NCI-H1105 treated with DMSO at 0.1 percent for 48 hours (cell line): ENCODE results near the gene UBLCP1.

Source experiments
- DNase-seq: peaks from one replicate; lab custom pipeline; 2025; lab: John Stamatoyannopoulos, UW

The UBLCP1 gene

GRCh38 chr5:159311063-159311462 is 48.0 kb downstream of the UBLCP1 start:
- DNase-seq, result no peak

- no peak for DNase-seq
Measured at GRCh38 chr5:159313197-159313596, 50.1 kb downstream of the UBLCP1 start.

GRCh38 chr5:159316519-159317383 is 53.7 kb downstream of the UBLCP1 start:
- DNase-seq, result peak; percentile 11

GRCh38 chr5:159317849-159318248 is 54.8 kb downstream of the UBLCP1 start:
- no peak for DNase-seq

- no peak for DNase-seq
Measured at GRCh38 chr5:159318448-159318847, 55.4 kb downstream of the UBLCP1 start.

GRCh38 chr5:159319363-159319762 is 56.3 kb downstream of the UBLCP1 start:
- DNase-seq, result no peak

- no peak for DNase-seq
Measured at GRCh38 chr5:159319832-159320231, 56.7 kb downstream of the UBLCP1 start.

- DNase-seq, result no peak
Measured at GRCh38 chr5:159322180-159322579, 59.1 kb downstream of the UBLCP1 start.

- DNase-seq, result no peak
Measured at GRCh38 chr5:159324102-159324755, 61.1 kb downstream of the UBLCP1 start.

- DNase-seq, result no peak
Measured at GRCh38 chr5:159324986-159325385, 61.9 kb downstream of the UBLCP1 start.

GRCh38 chr5:159330131-159330800 is 67.2 kb downstream of the UBLCP1 start, which contains the start of gene IL12B:
Gene IL12B (minus strand): TSS chr5:159330487. CDS start chr5:159326782, 3,705 bp downstream.
- no peak for DNase-seq

- peak; percentile 38 for DNase-seq
Measured at GRCh38 chr5:159331093-159331973, 68.2 kb downstream of the UBLCP1 start.

- DNase-seq, result no peak
Measured at GRCh38 chr5:159332800-159333544, 69.9 kb downstream of the UBLCP1 start.

GRCh38 chr5:159333545-159333925 is 70.4 kb downstream of the UBLCP1 start:
- DNase-seq, result no peak
